HEK293 (cell line): ENCODE results near the gene OPN1SW.

Experiments
- CTCF ChIP-seq: fragments of 450-650 bp; formaldehyde crosslinking; IDR thresholded peaks from 2 replicates; pipeline ENCODE4 v1.5.1; 2016; ENCODE audit warnings: missing biosample characterization, missing genetic modification characterization
- KLF9 ChIP-seq: fragments of 450-650 bp; formaldehyde crosslinking; IDR thresholded peaks from 2 replicates; pipeline ENCODE4 v1.5.1; 2016; ENCODE audit warnings: missing biosample characterization, missing genetic modification characterization, low read depth
- PRDM1 ChIP-seq: fragments of 450-650 bp; formaldehyde crosslinking; IDR thresholded peaks from 2 replicates; pipeline ENCODE4; 2016; ENCODE audit warnings: missing biosample characterization, missing genetic modification characterization
- SP2 ChIP-seq: fragments of 450-650 bp; formaldehyde crosslinking; IDR thresholded peaks from 2 replicates; pipeline ENCODE4 v1.5.1; 2016; ENCODE audit warnings: missing biosample characterization, missing genetic modification characterization
- ZBTB17 ChIP-seq: fragments of 450-650 bp; formaldehyde crosslinking; IDR thresholded peaks from 2 replicates; pipeline ENCODE4 v1.5.1; 2016; ENCODE audit warnings: missing biosample characterization, missing genetic modification characterization
- ZNF248 ChIP-seq: fragments of 450-650 bp; formaldehyde crosslinking; IDR thresholded peaks from 2 replicates; pipeline ENCODE4 v1.5.1; 2017; ENCODE audit warnings: missing biosample characterization, missing genetic modification characterization
- ZNF660 ChIP-seq: fragments of 450-650 bp; IDR thresholded peaks from 2 replicates; pipeline ENCODE4 v1.5.1; 2018; ENCODE audit warnings: missing biosample characterization, mild to moderate bottlenecking, missing genetic modification characterization
- ZNF704 ChIP-seq: fragments of 450-650 bp; formaldehyde crosslinking; IDR thresholded peaks from 2 replicates; pipeline ENCODE4 v1.5.1; 2016; ENCODE audit warnings: missing biosample characterization, missing genetic modification characterization
- ZXDB ChIP-seq: fragments of 450-650 bp; formaldehyde crosslinking; IDR thresholded peaks from 2 replicates; pipeline ENCODE4 v1.5.1; 2016; ENCODE audit warnings: missing biosample characterization, missing genetic modification characterization

GRCh38 chr7:128758553-128758952 is 17.0 kb downstream of the OPN1SW start:
- TF ChIP-seq CTCF (no peak), ZXDB (tag by site-specific recombination) (no peak), ZNF248 (no peak), KLF9 (tag by site-specific recombination) (no peak), ZNF660 (no peak), SP2 (no peak), ZBTB17 (tag by site-specific recombination) (no peak), PRDM1 (tag by site-specific recombination) (no peak), ZNF704 (tag by site-specific recombination) (no peak)
